ENCODE measurements around the gene FAM72D.
"Not testable (repeated sequence)": the region's sequence is repeated elsewhere in the genome, so short reads cannot be mapped to it uniquely, and the experiment has no call there.

Gene FAM72D

DNA sequence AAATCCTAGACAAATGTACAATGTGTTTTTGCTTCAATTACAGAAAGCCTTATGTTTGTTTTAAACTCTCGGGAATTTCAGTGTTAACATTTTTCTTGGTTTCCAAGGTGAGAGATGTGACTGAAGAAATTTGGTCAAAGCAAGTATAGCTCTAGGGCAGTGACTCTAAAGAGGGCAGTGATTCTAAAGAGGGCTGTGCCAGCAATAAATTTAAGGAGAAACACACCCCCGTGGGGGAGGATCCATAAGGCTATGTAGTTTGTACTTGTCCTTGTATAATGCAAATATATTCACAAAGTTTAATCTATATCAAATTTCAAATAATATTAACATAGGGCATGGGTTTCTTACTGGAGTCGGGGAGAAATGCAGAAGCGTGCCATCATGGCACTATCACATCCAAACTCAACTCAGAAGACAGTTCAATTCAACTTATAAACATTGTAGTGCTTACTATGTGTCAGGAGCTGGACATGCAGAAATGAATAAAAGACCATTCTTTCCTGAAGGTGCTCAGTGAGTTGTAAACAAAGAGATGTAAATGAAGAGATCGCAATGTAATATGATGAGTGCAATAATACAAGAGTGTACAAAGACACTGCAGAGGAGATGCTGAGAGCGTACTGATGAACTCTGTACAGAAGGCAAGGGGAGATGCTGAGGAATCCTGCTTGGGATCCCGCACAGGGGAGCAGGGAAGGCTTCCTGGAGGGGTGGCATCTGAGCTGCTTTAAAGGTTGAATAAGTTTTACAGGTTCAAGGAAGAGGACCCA, 13.1 kb upstream of the FAM72D start:
- not testable (repeated sequence) for DNase-seq (ENCODE audit: low read depth in 2 of 2)

- not testable (repeated sequence) for DNase-seq (ENCODE audit: low read depth in 2 of 2)
Observed at GRCh38 chr1:145093517-145094149, 2.1 kb upstream of the FAM72D start.

GRCh38 chr1:145094655-145095211, 1.0 kb upstream of the FAM72D start:
- not testable (repeated sequence) for DNase-seq (ENCODE audit: low read depth in 2 of 2)

DNA sequence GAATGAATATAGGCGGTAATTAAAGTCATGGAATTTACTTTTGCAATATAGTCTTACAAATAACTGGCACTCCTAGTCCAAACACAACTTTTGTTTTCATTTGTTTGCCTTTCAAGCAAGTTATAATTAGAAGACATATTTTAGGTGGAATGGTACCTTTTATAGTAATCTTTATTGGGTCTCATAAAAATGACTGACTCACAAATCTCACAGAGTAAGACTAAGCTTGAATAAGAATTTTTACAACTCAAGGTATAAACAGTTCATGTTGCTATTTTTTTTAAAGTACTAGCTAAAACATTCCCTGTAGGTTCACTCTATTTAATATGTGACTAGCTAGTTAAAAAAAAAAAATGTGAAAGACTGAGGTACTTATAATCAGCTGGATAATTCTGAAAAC, 6.0 kb downstream of the FAM72D start:
- not testable (repeated sequence) for DNase-seq (ENCODE audit: low read depth in 2 of 2)

DNA sequence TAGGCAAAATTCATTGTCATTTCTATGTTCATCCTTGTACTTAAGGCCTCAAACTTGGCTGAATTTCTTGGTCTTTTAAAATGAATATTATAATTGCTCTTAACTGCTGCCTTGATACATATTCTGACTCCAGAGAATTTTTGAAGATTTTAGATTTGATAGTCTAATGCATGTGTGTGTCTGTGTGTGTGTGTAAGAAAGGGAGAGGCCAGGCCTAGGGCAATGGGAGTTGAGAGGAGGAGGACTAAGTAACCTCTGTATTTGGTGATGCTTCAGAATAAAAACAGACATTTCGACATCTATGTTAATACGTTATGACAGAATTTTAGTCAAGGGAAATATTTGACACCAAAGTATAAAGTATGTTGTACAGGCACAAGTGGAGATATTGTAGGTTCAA, 7.5 kb downstream of the FAM72D start:
- DNase-seq (ENCODE audit: low read depth in 2 of 2) = not testable (repeated sequence)

- not testable (repeated sequence) for DNase-seq (ENCODE audit: low read depth in 2 of 2)
Observed at GRCh38 chr1:145111674-145112073, 15.9 kb downstream of the FAM72D start.

- not testable (repeated sequence) for DNase-seq (ENCODE audit: low read depth in 2 of 2)
Observed at GRCh38 chr1:145112703-145113102, 16.9 kb downstream of the FAM72D start.

DNA sequence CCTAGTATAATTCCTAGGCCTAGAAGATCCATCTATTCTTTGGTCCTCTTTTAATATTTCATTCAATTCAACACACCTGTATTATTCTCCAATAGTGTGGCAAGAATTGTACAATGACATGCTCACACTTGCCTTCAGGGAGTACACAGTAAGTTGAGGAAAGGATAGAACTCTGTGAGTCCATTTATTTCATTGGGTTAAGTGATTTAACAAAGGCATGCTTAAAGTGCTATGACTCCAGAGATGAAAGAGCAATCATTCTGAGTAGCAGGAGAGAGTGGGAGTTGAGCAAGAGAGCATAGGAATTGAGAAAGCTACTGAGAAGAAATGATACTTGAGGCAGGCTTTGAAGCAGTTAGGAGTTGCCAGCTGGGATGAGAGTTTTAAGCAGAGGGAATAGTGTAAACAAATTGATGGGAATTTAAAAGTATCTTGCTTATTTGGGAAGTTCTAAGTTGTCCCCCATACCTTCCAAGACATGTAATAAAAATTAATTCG, 18.8 kb downstream of the FAM72D start:
- not testable (repeated sequence) for DNase-seq (ENCODE audit: low read depth in 2 of 2)

DNA sequence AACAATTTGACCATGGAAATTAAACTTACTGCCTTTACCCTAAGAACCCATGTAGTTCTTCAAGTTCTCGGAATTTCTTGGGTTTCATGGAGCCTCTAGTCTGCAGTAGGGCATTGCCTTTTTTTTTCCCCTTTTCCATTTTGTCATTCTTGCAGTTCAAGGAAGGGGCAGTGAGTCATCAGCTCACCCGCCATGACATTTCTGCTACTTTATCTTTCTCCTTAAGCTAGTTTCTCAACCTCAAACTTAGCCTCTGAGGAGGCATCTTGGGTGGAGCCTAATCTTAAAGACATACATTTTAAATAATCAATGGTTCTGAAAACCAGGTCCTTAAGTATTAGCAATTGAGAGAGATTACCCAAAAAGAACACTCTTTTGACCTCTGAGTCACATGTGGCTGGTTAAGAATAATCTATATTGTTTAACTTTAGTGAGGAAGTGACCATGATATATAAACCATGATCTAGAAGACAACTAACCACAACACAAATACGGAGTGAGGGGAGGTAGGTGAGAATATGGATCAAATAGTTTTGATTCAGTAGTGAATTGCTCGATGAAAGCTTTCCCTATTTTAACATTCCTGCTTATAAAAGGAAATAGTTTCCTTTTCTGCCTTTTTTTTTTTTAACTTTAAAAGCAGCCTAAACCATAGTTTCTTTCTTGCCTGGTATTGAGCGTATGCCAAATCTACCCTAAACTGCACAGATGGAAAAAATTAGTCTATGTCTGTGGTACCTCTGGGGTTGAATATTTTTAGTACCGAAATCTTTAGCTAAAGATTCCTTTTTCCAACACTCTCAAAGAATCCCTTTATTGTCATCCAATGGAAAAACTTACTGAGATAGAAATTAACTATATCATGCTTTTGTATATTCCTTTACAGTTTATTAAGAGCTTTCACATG, 20.1 kb downstream of the FAM72D start:
- not testable (repeated sequence) for DNase-seq (ENCODE audit: low read depth in 2 of 2)

GRCh38 chr1:145119842-145120241, 24.1 kb downstream of the FAM72D start:
- not testable (repeated sequence) for DNase-seq (ENCODE audit: low read depth in 2 of 2)

GRCh38 chr1:145122344-145123061, 26.7 kb downstream of the FAM72D start:
- not testable (repeated sequence) for DNase-seq (ENCODE audit: low read depth in 2 of 2)

GRCh38 chr1:145123062-145123395, 27.3 kb downstream of the FAM72D start:
- DNase-seq (ENCODE audit: low read depth in 2 of 2) = not testable (repeated sequence)

- not testable (repeated sequence) for DNase-seq (ENCODE audit: low read depth in 2 of 2)
Observed at GRCh38 chr1:145123992-145124641, 28.3 kb downstream of the FAM72D start.

GRCh38 chr1:145125112-145125511, 29.3 kb downstream of the FAM72D start:
- DNase-seq (ENCODE audit: low read depth in 2 of 2) = not testable (repeated sequence)

DNA sequence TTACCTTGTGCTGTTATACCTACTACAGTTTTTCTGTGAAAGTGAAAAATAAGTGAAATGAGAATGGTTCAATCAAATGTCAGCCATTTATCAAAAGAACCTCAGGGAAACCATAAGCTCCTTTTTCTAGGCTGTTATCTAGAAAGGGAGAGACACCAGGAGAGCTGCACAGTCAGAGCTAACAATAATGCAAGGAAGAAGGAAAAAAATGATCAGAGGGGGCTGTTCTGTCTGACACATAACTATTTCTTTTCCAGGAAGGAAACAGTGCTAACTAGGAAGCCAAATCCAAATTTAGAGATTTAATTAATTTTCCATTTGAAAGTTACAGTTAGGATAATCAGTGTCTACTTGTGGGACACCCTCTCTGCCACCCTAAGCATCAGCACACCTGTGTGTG, 31.4 kb downstream of the FAM72D start:
- DNase-seq (ENCODE audit: low read depth in 2 of 2) = not testable (repeated sequence)

DNA sequence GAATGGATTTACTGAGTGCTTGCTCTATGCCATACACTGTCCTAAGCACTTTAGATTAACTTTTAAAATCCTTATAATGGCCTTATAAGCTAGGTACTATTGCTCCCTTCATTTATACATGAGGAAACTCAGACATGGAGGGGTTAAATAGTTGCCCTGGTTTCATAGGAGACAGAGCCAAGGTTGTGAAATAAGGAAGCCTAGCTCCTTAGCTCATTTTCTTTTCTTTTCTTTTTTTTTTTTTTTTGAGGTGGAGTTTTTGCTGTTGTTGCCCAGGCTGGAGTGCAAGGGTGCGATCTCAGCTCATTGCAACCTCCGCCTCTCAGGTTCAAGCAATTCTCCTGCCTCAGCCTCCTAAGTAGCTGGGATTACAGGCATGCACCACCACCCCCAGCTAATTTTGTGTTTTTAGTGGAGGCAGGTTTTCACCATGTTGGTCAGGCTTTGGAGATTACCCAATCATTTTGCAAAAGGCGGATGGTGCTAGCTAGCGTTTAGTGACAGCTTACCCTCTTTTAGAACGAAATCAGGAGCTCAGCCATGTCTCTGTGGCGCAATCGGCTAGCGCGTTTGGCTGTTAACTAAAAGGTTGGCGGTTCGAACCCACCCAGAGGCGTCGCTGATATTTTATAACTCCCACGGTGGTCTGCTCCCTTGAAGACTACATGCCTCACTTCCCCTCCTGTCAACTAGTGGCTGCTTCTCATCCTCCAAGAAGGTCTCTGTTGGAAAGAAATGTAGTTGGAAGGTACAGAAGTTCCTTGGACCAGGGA, 33.1 kb downstream of the FAM72D start:
- DNase-seq (ENCODE audit: low read depth in 2 of 2) = not testable (repeated sequence)

DNA sequence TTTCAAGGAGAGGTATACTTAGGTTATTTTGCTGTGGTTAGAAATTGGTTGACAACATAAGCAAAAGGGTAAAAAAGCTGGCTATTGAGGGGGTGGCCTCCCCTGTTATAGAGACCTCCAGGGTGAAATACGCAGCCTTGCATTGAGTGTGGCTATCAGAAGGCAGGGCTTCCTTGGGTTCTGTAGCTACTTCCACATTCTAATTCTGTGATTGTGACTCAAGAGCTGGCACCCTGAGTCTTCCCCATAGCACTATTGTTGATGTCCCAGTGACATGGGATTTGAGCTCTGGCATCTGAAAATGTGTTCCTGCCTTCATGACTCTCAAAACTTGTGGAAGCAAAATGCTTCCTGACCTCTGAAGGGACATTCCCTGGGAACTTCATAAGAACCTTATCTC, 38.7 kb downstream of the FAM72D start:
- DNase-seq (ENCODE audit: low read depth in 2 of 2) = not testable (repeated sequence)

- not testable (repeated sequence) for DNase-seq (ENCODE audit: low read depth in 2 of 2)
Observed at GRCh38 chr1:145140549-145140948, 44.8 kb downstream of the FAM72D start.

DNA sequence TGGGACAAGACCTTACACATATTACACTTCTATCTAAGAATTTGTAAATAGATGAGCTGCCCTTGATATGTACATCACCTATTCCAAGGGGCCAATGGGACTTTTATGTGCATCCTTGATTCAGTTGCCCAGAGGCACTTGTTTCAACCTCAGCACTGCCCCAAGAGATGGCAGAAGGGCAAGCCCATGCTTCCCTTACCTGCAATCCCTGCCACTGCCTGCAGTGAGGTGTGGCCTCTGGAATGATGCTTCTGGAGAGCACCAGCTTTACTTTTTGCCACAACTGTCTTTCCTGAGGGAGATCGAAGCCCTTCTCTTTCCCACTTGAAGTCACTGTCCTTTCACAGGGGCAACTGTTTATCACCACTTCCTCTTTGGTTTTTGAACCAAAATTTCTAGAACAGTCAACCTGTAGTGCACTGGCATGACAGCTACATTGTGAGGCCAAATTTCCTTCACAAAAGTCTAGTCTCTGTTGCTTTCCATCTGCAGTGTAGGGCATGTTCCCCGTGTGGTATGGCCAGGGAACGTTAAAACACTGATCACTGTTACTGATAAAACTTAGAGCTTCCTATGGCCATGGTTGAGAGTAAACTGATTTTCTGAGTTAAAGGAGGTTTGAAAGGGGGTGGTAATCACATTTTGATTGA, 48.6 kb downstream of the FAM72D start:
- DNase-seq (ENCODE audit: low read depth in 2 of 2) = not testable (repeated sequence)

Measured in fibroblast of skin of left biceps (primary cell).